HepG2 (cell line): ENCODE measurements around the gene IL27RA. TPM values are rescaled to one million over a fixed set of nuclear protein-coding genes. Genes with fewer than 3 reads are reported as not detected.
A peak's percentile ranks its signal among the peaks of the same experiment; 100 is the strongest.

ENCODE experiments used
- ATAC-seq: fragments of 200-7000 bp; cut with Tn5 transposase; 3 replicates; pipeline ENCODE4 v1.9.1; 2020; ENCODE audit warnings: mild to moderate bottlenecking, moderate library complexity
- BruUV-seq: library from RNA; stranded (reverse); fragments of 400-500 nt; replicated peaks from 2 replicates; lab custom pipeline; 2021; lab: Mats Ljungman, UMichigan
- CTCF ChIA-PET: fragments of 300-600 bp; formaldehyde crosslinking; extraction: SDS; loops from one replicate; lab custom pipeline; 2021; ENCODE audit warnings: low total read pairs, inconsistent platforms, low intra/inter-chr PET ratio; lab: Yijun Ruan, JAX
- POLR2A ChIA-PET: fragments of 350-600 bp; sonication (Branson Sonifier 250); formaldehyde crosslinking; loops from one replicate; lab custom pipeline; 2020; ENCODE audit warnings: antibody characterized with exemption, inconsistent platforms; lab: Yijun Ruan, JAX
- DNase-seq: peaks from one replicate; pipeline ENCODE4 v3.0.0-alpha.2; 2015; ENCODE audit warnings: low spot score
- FAIRE-seq: peaks from 3 replicates; lab custom pipeline; 2011; peaks lifted over from hg19 to GRCh38; lab: Jason Lieb, UNC
- H2AFZ ChIP-seq: one replicate; pipeline ENCODE4 v1.6.1; 2011; ENCODE audit warnings: low read length, inconsistent platforms
- H3K27ac ChIP-seq: fragments of 300-600 bp; 3 replicates; pipeline ENCODE4 v1.8.0; 2011; ENCODE audit warnings: mixed run types, mild to moderate bottlenecking, mixed read lengths, low read length, inconsistent platforms; ENCODE audit not compliant: insufficient read depth; ENCODE audit errors: extremely low read length
- H3K27me3 ChIP-seq, 2 experiments: fragments of 200-600 bp in 1 of 2; 2 replicates in 1 of 2; 3 replicates in 1 of 2; pipeline versions ENCODE4 v1.6.0 to v1.8.0; 2011; ENCODE audit warnings: low read length in 2 of 2, mild to moderate bottlenecking in 2 of 2, moderate library complexity in 2 of 2, inconsistent platforms in 1 of 2; ENCODE audit not compliant: insufficient read depth in 2 of 2, control insufficient read depth in 1 of 2
- H3K36me3 ChIP-seq, 2 experiments: fragments of 200-600 bp in 1 of 2; replicated peaks in 1 of 2; 2 replicates in 1 of 2; 3 replicates in 1 of 2; pipeline versions ENCODE4 v1.5.1 to v1.8.0; 2011; ENCODE audit warnings: low read length in 2 of 2, inconsistent platforms in 1 of 2; ENCODE audit not compliant: insufficient read depth in 2 of 2, control insufficient read depth in 1 of 2
- H3K4me1 ChIP-seq: 2 replicates; pipeline ENCODE4 v1.5.1; 2012; ENCODE audit warnings: low read length, inconsistent platforms; ENCODE audit not compliant: insufficient read depth
- H3K4me2 ChIP-seq: 2 replicates; pipeline ENCODE4 v1.6.0; 2011; ENCODE audit warnings: low read depth, low read length, inconsistent platforms
- H3K4me3 ChIP-seq, 3 experiments: fragments of 200-600 bp in 1 of 3; sonication (generic), shearing (Covaris generic) in 1 of 3; replicated peaks in 1 of 3; 2 replicates each; pipeline ENCODE4 v1.5.1; 2011 to 2016; ENCODE audit warnings: low read length in 3 of 3, inconsistent platforms in 2 of 3, low read depth in 2 of 3, mild to moderate bottlenecking in 2 of 3, control low read depth in 1 of 3, mixed read lengths in 1 of 3; ENCODE audit not compliant: insufficient read depth in 1 of 3
- H3K79me2 ChIP-seq: one replicate; pipeline ENCODE4 v1.6.1; 2011; ENCODE audit warnings: low read length, inconsistent platforms; ENCODE audit not compliant: insufficient read depth
- H3K9ac ChIP-seq: 2 replicates; pipeline ENCODE4 v1.6.0; 2011; ENCODE audit warnings: mild to moderate bottlenecking, low read depth, low read length, inconsistent platforms; ENCODE audit not compliant: insufficient read depth
- H3K9me3 ChIP-seq: 2 replicates; pipeline ENCODE4 v1.5.1; 2012; ENCODE audit warnings: mild to moderate bottlenecking, low read length
- H4K20me1 ChIP-seq: 2 replicates; pipeline ENCODE4 v1.6.0; 2011; ENCODE audit warnings: inconsistent platforms, mild to moderate bottlenecking, low read length, moderate library complexity; ENCODE audit not compliant: insufficient read depth
- EEA1 ChIP-seq: sonication (generic); formaldehyde crosslinking; IDR thresholded peaks from 2 replicates; pipeline ENCODE4 v1.5.1; 2020; ENCODE audit warnings: mild to moderate bottlenecking, missing genetic modification reagents, borderline replicate concordance
- GMEB2 ChIP-seq: IDR thresholded peaks from 2 replicates; pipeline ENCODE4 v1.6.1; 2016; ENCODE audit warnings: missing biosample characterization, missing genetic modification reagents, low read depth
- PCBP1 ChIP-seq: fragments of 200-400 bp; formaldehyde crosslinking; IDR thresholded peaks from 2 replicates; pipeline ENCODE4 v1.6.1; 2017; ENCODE audit warnings: mild to moderate bottlenecking, low read depth, low read length, borderline replicate concordance
- RFXANK ChIP-seq: IDR thresholded peaks from 2 replicates; pipeline ENCODE4 v1.6.1; 2016
- ZNF512B ChIP-seq: sonication (generic); formaldehyde crosslinking; IDR thresholded peaks from 2 replicates; pipeline ENCODE4 v1.5.1; 2020; ENCODE audit warnings: missing genetic modification reagents, mild to moderate bottlenecking, borderline replicate concordance
- WGBS: methylation state at CpG from one replicate; pipeline ENCODE4 v1.1.6; 2017; ENCODE audit warnings: low lambda C conversion rate; 5-methylcytosine and 5-hydroxymethylcytosine counted together
- in situ Hi-C: cut with HindIII; loops from 2 replicates; pipeline ENCODE4 v1.10.0; 2017; ENCODE audit warnings: low pct_unique_long_range_greater_than_20kb; ENCODE audit not compliant: extremely low pct_ligation_motif_present
- intact Hi-C: fragments of 100-400 bp; cut with micrococcal nuclease; formaldehyde crosslinking; loops from one replicate; pipeline ENCODE4 v1.10.0; 2022; ENCODE audit not compliant: unreplicated experiment
- polyA plus RNA-seq, 8 experiments: library from polyadenylated mRNA; depleted of rRNA in 3 of 8; stranded (reverse) in 7 of 8; unstranded in 1 of 8; fragments of >200 nt; fragmentation: Illumina TruSeq in 4 of 8; extraction: Trizol in 4 of 8; gene quantifications; 2 replicates each; pipeline versions ENCODE4 v1.2.1 to v1.2.3, GENCODE V29; 2011 to 2016; ENCODE audit warnings: low read depth in 4 of 8, missing spikeins in 1 of 8, mixed read lengths in 1 of 8; ENCODE audit not compliant: insufficient read depth in 1 of 8
- total RNA-seq, 5 experiments: library from RNA; depleted of rRNA; stranded (reverse); fragments of >200 nt; fragmentation: Illumina TruSeq; extraction: Trizol; gene quantifications; 2 replicates each; pipeline ENCODE4 v1.2.3, GENCODE V29; 2016; ENCODE audit warnings: low read depth in 1 of 5

Gene IL27RA
- total and polyA plus RNA-seq, 2 of the 13 experiments (the other 11 are each of a cell fraction or from before 2014, with no cell fraction given): 3.5 to 8.1 TPM

GRCh38 chr19:14061751-14062557, 30.4 kb downstream of the IL27RA start, which contains the start of gene PALM3 (continued):
- 0 out of 2 replicates have a peak, but pooled peaks have one; percentile 53 for TF ChIP-seq ZNF512B (CRISPR knock-in tag)
- TF ChIP-seq, all 625 proteins: peak for 30

GRCh38 chr19:14062558-14062855, 30.9 kb downstream of the IL27RA start:
- no peak for DNase-seq

More at GRCh38 chr19:14062558-14062855, 30.9 kb downstream of the IL27RA start:
- Histone ChIP-seq H3K36me3 (no peaks in the 10 kb centered on the region), H3K79me2 (no peaks in the 10 kb centered on the region), H3K4me3 (no peak overlapping the region), H3K9me3 (no peaks in the 10 kb centered on the region), H4K20me1 (no peaks in the 10 kb centered on the region), H3K9ac (no peak overlapping the region), H2AFZ (no peak overlapping the region), H3K27me3 (no peaks in the 10 kb centered on the region), H3K4me1 (peaks cover 45% of the 10 kb centered on the region), H3K4me2 (no peak overlapping the region; the same call in 1 of the 2 replicates), H3K27ac (no peak overlapping the region)
- no TSS peak for BruUV-seq
- ATAC-seq: no peak
- ChIA-PET CTCF (no interaction called here), POLR2A (interaction anchor here (5.7 kb wide), 1 partner anchor 9 kb away, joined by 62 read pairs; the partner anchor contains the start of gene MISP3)
- no peak for FAIRE-seq
- in situ Hi-C loops: loop anchor here (25.0 kb wide), 1 partner anchor 300 kb away; the partner anchor contains the start of genes C19orf53 and MRI1
- WGBS: 80% methylated on average over 5 of the region's 5 CpGs
- TF ChIP-seq EEA1 (no peak), GMEB2 (CRISPR knock-in tag) (no peak), RFXANK (no peak), PCBP1 (no peak)
- intact Hi-C loops: no loop called here
